Tibial artery (tissue), 4 donors: ENCODE results near the gene COPG1.

Experiments used
- DNase-seq, 2 donors: peaks; one replicate each; pipeline ENCODE4 v3.0.0-alpha.2; 2019
- H3K27ac ChIP-seq, 2 donors: fragments of 200-600 bp; sonication (generic) in 1 of 2; 1 replicate in 1 of 2; 2 replicates in 1 of 2; pipeline ENCODE4 v1.5.1; 2018 to 2019; ENCODE audit warnings: mild to moderate bottlenecking in 1 of 2
- H3K27me3 ChIP-seq, 2 donors: fragments of 200-600 bp; sonication (generic) in 1 of 2; one replicate each; pipeline versions ENCODE4 v1.5.1 to v1.6.0; 2016 to 2019
- H3K36me3 ChIP-seq, 3 donors: fragments of 200-600 bp; sonication (generic) in 2 of 3; one replicate each; pipeline ENCODE4 v1.5.1; 2016 to 2019; ENCODE audit warnings: mild to moderate bottlenecking in 2 of 3
- H3K4me1 ChIP-seq, 4 donors: fragments of 200-600 bp; sonication (generic) in 2 of 4; 1 replicate in 3 of 4; 2 replicates in 1 of 4; pipeline ENCODE4 v1.5.1; 2016 to 2019
- H3K4me3 ChIP-seq, 2 donors: fragments of 200-600 bp; sonication (generic) in 1 of 2; 1 replicate in 1 of 2; 2 replicates in 1 of 2; pipeline ENCODE4 v1.5.1; 2018 to 2019; ENCODE audit warnings: mild to moderate bottlenecking in 2 of 2
- H3K9me3 ChIP-seq, 3 donors: fragments of 200-600 bp; sonication (generic) in 1 of 3; one replicate each; pipeline ENCODE4 v1.5.1; 2016 to 2019
- intact Hi-C: fragments of 100-400 bp; cut with DNase I; formaldehyde crosslinking; loops from one replicate; pipeline ENCODE4 v1.15.0; 2023; ENCODE audit warnings: low total_unique reads
- TF ChIP-seq, protein P1 (sequence below), 2 experiments: fragments of 200-600 bp in 1 of 2; fragments of 450-650 bp in 1 of 2; IDR thresholded peaks; one replicate each; pipeline ENCODE4 v1.5.1; 2017 to 2019; ENCODE audit warnings: antibody characterized with exemption in 2 of 2, mild to moderate bottlenecking in 1 of 2, moderate library complexity in 1 of 2

Gene COPG1

DNA sequence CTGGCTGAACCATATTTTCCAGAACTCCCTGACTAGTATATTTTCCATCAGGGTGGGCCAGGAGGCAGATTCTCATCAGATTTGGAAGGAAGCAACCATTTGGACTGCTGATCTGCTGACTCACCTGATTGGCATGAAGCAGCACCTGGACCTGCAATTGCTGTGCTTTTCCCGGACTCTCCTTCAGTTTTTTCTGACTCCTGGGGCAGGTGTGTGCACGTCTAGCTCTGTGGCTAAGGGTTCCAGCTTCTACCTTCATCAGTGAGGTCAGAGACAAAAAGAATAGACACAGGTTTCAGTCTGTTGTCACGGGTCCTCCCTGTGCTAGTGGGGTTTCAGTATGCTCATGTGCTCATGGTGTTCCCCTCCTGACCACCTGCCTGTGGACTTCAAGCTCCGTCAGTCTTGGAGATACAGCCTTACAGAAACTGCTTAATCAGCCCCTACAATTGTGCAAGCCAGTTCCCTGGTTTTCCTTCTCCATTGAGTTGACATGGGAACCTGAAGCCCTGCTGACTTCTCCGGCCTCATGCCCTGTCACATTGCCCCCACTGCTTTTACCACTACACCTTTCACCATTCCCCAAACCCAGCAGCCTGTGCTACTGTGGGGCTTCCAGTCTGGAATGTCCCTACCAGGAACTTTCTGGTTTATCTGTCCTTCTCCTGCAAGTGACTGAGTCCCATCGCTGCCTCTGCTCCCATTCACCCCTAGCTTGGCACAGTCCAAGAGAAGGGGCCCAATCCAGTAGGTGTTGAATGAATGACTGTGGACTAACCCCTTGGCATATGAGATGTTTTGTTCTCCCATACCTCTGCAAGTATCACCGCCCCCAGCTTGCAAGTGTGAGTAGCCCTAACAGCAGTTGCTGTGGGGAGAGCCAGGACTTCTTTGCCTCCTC is 61.0 kb downstream of the COPG1 start:
- intact Hi-C loops = no loop called here
- no peak overlapping the region for H3K27ac ChIP-seq

DNA sequence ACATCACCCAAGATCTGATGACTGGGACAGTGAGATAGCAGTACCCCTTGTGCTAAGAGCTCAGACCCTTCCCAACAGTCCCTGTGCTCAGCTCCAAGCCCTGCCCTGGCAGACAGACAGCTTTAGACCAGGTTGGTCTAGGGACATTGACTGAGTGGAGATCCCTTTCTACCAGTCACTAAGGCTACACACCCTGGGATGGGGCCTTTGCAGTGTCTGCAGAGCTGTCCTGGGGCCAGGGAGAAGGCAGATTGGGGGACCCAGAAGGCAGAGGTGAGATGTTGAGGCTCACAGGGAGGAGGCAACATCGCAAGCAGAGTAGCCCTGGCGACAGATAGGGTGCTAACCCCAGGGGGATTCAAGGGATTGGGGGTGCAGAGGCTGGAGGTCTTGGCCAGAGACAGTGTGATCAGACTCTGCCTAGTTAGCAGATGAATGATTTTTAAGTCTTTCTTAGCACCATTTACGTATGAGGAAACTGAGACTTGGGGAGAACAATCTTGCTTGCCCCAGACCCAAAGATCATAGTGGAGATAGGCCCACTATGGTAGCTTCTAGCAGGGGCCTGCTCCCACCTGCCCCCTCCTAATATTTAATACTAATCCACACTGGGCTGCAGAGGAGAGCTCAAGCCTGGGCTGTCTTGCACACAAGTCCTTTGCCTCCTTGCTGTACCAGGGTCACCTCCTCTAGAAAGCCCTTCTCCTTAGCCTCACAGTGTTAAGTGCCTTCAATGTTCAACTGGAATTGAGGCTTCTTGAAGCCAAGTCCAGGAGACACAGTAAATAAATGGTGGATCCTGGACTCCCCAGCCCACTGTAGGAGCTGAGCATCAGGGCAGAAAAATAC is 61.9 kb downstream of the COPG1 start:
- Histone ChIP-seq H3K9me3 (no peaks in the 10 kb centered on the region), H3K27me3 (no peaks in the 10 kb centered on the region), H3K36me3 (no peaks in the 10 kb centered on the region), H3K27ac (no peak overlapping the region), H3K4me3 (no peak overlapping the region), H3K4me1 (peaks cover 5 to 19% (median 12%) of the 10 kb centered on the region in 4 donors)
- DNase-seq = peak in 1 of 2 donors; percentile 56
- TF ChIP-seq, protein P1, sequence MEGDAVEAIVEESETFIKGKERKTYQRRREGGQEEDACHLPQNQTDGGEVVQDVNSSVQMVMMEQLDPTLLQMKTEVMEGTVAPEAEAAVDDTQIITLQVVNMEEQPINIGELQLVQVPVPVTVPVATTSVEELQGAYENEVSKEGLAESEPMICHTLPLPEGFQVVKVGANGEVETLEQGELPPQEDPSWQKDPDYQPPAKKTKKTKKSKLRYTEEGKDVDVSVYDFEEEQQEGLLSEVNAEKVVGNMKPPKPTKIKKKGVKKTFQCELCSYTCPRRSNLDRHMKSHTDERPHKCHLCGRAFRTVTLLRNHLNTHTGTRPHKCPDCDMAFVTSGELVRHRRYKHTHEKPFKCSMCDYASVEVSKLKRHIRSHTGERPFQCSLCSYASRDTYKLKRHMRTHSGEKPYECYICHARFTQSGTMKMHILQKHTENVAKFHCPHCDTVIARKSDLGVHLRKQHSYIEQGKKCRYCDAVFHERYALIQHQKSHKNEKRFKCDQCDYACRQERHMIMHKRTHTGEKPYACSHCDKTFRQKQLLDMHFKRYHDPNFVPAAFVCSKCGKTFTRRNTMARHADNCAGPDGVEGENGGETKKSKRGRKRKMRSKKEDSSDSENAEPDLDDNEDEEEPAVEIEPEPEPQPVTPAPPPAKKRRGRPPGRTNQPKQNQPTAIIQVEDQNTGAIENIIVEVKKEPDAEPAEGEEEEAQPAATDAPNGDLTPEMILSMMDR (IDR thresholded peaks at IDR 0.05) = no peak
- intact Hi-C loops = no loop called here

More for the DNA sequence above, 61.0 kb downstream of the COPG1 start:
- Histone ChIP-seq H3K9me3 (no peaks in the 10 kb centered on the region), H3K4me3 (no peak overlapping the region), H3K36me3 (no peaks in the 10 kb centered on the region), H3K27me3 (no peaks in the 10 kb centered on the region), H3K4me1 (peaks cover 5 to 27% (median 13%) of the 10 kb centered on the region in 4 donors)
- peak in 1 of 2 donors; percentile 44 for DNase-seq
- TF ChIP-seq, protein P1 (IDR thresholded peaks at IDR 0.05) = no peak

DNA sequence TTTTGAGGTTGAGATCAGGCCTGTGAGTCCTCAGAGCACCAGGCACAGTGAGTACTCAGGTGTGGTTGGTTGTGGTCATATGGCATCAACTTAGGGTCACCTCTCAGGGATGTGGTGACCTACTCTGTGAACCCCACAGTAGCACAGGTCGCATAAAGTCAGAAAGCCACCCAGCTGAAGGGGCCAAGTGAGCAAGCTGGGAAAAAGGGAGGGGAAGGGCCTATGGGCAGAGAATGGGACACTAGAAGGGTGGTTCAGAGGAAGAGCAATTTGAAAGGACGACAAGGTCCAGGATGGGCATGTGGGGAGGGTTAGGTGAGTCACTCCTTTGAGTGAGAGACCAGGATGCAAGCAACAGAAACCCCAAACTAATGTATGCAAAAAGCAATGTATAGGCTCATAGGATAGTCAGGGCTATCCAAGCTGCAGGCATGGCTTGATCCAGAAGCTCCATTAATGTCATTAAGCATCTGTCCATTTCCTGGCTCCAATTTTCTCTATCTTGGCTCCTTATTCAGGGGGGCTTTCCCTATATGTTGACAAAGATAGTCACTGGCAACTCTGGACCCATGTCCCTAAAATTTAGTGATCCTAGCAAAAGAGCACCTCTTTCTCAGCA is 62.7 kb downstream of the COPG1 start:
- H3K36me3 ChIP-seq = no peaks in the 10 kb centered on the region
- TF ChIP-seq, protein P1 (IDR thresholded peaks at IDR 0.05) = no peak
- peak overlapping the region in 1 of 2 donors; percentile 90 for H3K27ac ChIP-seq
- no peaks in the 10 kb centered on the region for H3K27me3 ChIP-seq
- peak in 1 of 2 donors; percentile 46 for DNase-seq
- peaks cover 5 to 24% (median 14%) of the 10 kb centered on the region in 4 donors for H3K4me1 ChIP-seq
- no peaks in the 10 kb centered on the region for H3K9me3 ChIP-seq
- H3K4me3 ChIP-seq = no peak overlapping the region
- intact Hi-C loops = no loop called here

DNA sequence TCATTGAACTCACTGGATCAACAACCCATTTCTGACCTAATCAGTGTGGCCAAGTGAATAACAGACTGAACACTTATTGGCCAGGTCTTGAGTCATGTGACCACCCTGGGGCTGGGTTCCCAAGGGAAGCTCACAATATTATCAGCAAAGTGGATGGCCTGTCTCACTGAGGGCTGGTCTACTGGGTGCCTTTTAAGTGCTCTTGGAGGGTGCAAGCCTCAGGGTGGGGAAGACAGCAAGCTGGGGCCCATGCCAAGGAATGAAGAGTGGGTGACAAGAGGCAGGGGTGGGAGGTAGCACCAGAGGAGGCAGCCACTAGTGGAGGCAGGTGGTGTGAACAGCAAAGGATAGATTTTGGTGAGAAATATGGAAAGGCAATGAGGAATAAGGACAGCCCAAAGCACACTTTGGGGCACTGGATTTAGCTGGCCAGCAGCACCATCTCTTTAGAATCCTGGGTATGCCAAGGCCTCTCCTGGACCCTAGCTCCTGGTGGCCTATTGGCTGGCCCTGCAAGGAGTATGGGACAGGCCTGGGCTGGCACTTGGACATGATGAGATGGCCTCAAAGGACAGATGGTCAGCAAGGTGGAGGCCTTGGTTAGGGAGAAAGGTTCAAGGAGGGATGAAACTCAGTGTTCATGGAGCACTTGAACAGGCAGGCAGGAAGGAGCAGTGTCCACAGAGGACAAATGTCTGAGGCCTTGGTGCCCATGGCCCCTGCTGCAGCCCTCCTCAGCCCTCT is 63.4 kb downstream of the COPG1 start:
- TF ChIP-seq, protein P1 (IDR thresholded peaks at IDR 0.05) = no peak
- Histone ChIP-seq H3K27ac (peak overlapping the region; percentile 90 to 95), H3K36me3 (no peaks in the 10 kb centered on the region), H3K4me1 (peaks cover 5 to 31% (median 20%) of the 10 kb centered on the region in 4 donors), H3K9me3 (no peaks in the 10 kb centered on the region), H3K27me3 (no peaks in the 10 kb centered on the region), H3K4me3 (no peak overlapping the region)
- intact Hi-C loops = no loop called here
- peak in 1 of 2 donors; percentile 67 for DNase-seq

DNA sequence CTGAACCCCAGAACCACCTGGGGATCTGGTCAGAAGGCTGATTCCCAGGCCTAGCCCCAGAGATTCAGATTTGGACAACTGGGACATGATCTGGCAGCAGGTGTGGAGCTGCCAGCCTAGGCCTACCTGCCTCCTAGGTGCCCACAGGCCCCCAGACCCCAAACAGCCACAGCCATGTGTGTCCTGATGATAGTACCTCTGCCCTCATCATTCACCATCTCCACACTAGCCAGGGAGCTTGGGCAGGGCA is 63.9 kb downstream of the COPG1 start:
- intact Hi-C loops = no loop called here
- H3K4me1 ChIP-seq = peaks cover 5 to 31% (median 20%) of the 10 kb centered on the region in 4 donors
- DNase-seq = peak in 1 of 2 donors; percentile 68
- H3K27ac ChIP-seq = peak overlapping the region; percentile 90 to 95
- H3K9me3 ChIP-seq = no peaks in the 10 kb centered on the region
- no peaks in the 10 kb centered on the region for H3K36me3 ChIP-seq
- H3K27me3 ChIP-seq = no peaks in the 10 kb centered on the region
- peak overlapping the region in 1 of 2 donors; percentile 92 for H3K4me3 ChIP-seq
- TF ChIP-seq, protein P1 (IDR thresholded peaks at IDR 0.05) = no peak
